K562 (cell line): ENCODE results near the gene NELL1.

Source experiments
- ELF1 ChIP-seq: fragments of 200-800 bp; sonication (Bioruptor generic); IDR thresholded peaks from 2 replicates; pipeline ENCODE4 v1.6.1; 2016; ENCODE audit warnings: missing genetic modification characterization, missing compliant biosample characterization
- GABPB1 ChIP-seq: sonication (generic); formaldehyde crosslinking; IDR thresholded peaks from 2 replicates; pipeline ENCODE4 v1.8.0; 2022; ENCODE audit warnings: mild to moderate bottlenecking, missing genetic modification reagents
- NR2C2 ChIP-seq, 2 experiments: fragments of 200-800 bp in 1 of 2; sonication (Bioruptor generic) in 1 of 2; sonication (generic) in 1 of 2; formaldehyde crosslinking in 1 of 2; IDR thresholded peaks; 2 replicates each; pipeline versions ENCODE4 v1.6.1 to v1.8.0; 2016 to 2022; ENCODE audit warnings: mild to moderate bottlenecking in 1 of 2, missing compliant biosample characterization in 1 of 2, missing genetic modification characterization in 1 of 2, missing genetic modification reagents in 1 of 2
- POLR2A ChIP-seq: fragments of 450-650 bp; conservative IDR thresholded peaks from 2 replicates; pipeline ENCODE4 v1.6.1; 2016
- SAFB2 ChIP-seq: fragments of 200-400 bp; formaldehyde crosslinking; IDR thresholded peaks from 2 replicates; pipeline ENCODE4 v1.6.1; 2018; ENCODE audit warnings: borderline replicate concordance, low read length, low read depth, moderate library complexity; ENCODE audit not compliant: severe bottlenecking
- ZNF24 ChIP-seq: fragments of 450-650 bp; IDR thresholded peaks from 2 replicates; pipeline ENCODE4 v1.6.1; 2016
- ZNF347 ChIP-seq: fragments of 450-650 bp; formaldehyde crosslinking; IDR thresholded peaks from 2 replicates; pipeline ENCODE4 v1.4.0; 2020; ENCODE audit warnings: low read depth, mild to moderate bottlenecking, moderate library complexity
- TF ChIP-seq, protein P1 (sequence below): sonication (generic); formaldehyde crosslinking; IDR thresholded peaks from 2 replicates; pipeline ENCODE4 v1.9.0; 2022; ENCODE audit warnings: mild to moderate bottlenecking, missing genetic modification reagents
- TF ChIP-seq, protein P2 (sequence below), 2 experiments: fragments of 450-650 bp in 1 of 2; sonication (generic) in 1 of 2; formaldehyde crosslinking in 1 of 2; IDR thresholded peaks; 2 replicates each; pipeline versions ENCODE4 v1.7.1 to v1.9.0; 2016 to 2022; ENCODE audit warnings: inconsistent platforms in 1 of 2, mild to moderate bottlenecking in 1 of 2, missing genetic modification reagents in 1 of 2
- TF ChIP-seq, protein P3 (sequence below): sonication (generic); formaldehyde crosslinking; IDR thresholded peaks from 2 replicates; pipeline ENCODE4 v1.8.1; 2022; ENCODE audit warnings: missing genetic modification reagents
- TF ChIP-seq, protein P4 (sequence below): fragments of 450-650 bp; formaldehyde crosslinking; IDR thresholded peaks from 2 replicates; pipeline ENCODE4 v1.4.0; 2020; ENCODE audit warnings: mild to moderate bottlenecking, moderate library complexity

DNA sequence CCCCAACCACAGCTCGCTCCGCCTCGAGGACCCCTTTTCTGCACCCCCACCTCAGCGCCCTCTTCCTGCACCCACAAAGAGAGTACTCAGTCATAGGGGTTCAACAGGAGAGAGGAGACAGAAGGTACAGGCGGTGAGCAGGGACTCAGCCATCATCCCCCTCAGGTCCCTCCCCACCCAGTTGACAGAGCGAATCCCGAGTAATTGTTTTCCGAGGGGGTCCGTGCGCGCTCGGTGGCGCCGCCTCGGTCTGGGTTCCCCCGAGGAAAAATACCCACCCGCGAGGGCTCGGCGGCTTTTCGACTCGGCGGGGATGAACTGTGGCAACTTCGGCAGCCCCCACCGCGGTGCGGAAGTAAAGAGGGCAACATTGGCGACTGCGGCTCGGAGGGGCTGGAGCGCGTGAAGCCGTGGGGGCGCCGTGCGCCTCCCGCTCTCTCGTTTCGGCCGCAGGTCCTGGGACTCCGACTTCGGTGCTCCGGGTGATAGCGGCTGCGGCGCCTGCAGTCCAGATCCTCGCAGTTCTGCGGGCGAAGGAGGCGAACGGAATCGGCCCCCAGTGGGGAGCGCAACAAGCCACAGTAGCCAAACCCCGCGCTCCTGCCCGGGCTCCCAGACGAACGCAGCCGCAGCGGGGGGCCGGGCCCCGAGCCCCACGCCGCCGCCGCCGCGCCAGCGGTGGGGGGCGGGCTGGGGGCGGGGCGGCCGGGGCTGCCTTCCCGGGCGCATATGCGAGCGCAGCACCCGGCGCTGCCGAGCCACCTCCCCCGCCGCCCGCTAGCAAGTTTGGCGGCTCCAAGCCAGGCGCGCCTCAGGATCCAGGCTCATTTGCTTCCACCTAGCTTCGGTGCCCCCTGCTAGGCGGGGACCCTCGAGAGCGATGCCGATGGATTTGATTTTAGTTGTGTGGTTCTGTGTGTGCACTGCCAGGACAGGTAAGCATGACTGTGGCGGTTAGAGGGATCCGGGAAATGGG, at the start of gene NELL1:
- TF ChIP-seq POLR2A = no peak
- no peak for TF ChIP-seq ZNF347 (CRISPR knock-in tag)
- TF ChIP-seq ELF1 (tag) = no peak
- TF ChIP-seq NR2C2 (CRISPR knock-in tag; IDR thresholded peaks at IDR 0.05) = no peak
- TF ChIP-seq NR2C2 (tag; IDR thresholded peaks at IDR 0.05) = no peak
- TF ChIP-seq, protein P1, sequence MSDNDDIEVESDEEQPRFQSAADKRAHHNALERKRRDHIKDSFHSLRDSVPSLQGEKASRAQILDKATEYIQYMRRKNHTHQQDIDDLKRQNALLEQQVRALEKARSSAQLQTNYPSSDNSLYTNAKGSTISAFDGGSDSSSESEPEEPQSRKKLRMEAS = no peak
- TF ChIP-seq, protein P2, sequence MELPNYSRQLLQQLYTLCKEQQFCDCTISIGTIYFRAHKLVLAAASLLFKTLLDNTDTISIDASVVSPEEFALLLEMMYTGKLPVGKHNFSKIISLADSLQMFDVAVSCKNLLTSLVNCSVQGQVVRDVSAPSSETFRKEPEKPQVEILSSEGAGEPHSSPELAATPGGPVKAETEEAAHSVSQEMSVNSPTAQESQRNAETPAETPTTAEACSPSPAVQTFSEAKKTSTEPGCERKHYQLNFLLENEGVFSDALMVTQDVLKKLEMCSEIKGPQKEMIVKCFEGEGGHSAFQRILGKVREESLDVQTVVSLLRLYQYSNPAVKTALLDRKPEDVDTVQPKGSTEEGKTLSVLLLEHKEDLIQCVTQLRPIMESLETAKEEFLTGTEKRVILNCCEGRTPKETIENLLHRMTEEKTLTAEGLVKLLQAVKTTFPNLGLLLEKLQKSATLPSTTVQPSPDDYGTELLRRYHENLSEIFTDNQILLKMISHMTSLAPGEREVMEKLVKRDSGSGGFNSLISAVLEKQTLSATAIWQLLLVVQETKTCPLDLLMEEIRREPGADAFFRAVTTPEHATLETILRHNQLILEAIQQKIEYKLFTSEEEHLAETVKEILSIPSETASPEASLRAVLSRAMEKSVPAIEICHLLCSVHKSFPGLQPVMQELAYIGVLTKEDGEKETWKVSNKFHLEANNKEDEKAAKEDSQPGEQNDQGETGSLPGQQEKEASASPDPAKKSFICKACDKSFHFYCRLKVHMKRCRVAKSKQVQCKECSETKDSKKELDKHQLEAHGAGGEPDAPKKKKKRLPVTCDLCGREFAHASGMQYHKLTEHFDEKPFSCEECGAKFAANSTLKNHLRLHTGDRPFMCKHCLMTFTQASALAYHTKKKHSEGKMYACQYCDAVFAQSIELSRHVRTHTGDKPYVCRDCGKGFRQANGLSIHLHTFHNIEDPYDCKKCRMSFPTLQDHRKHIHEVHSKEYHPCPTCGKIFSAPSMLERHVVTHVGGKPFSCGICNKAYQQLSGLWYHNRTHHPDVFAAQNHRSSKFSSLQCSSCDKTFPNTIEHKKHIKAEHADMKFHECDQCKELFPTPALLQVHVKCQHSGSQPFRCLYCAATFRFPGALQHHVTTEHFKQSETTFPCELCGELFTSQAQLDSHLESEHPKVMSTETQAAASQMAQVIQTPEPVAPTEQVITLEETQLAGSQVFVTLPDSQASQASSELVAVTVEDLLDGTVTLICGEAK (IDR thresholded peaks at IDR 0.05) = no peak
- TF ChIP-seq, protein P2 (CRISPR knock-in tag; IDR thresholded peaks at IDR 0.05) = no peak
- TF ChIP-seq SAFB2 = no peak
- TF ChIP-seq GABPB1 = no peak
- TF ChIP-seq, protein P3, sequence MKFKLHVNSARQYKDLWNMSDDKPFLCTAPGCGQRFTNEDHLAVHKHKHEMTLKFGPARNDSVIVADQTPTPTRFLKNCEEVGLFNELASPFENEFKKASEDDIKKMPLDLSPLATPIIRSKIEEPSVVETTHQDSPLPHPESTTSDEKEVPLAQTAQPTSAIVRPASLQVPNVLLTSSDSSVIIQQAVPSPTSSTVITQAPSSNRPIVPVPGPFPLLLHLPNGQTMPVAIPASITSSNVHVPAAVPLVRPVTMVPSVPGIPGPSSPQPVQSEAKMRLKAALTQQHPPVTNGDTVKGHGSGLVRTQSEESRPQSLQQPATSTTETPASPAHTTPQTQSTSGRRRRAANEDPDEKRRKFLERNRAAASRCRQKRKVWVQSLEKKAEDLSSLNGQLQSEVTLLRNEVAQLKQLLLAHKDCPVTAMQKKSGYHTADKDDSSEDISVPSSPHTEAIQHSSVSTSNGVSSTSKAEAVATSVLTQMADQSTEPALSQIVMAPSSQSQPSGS = no peak
- TF ChIP-seq, protein P4, sequence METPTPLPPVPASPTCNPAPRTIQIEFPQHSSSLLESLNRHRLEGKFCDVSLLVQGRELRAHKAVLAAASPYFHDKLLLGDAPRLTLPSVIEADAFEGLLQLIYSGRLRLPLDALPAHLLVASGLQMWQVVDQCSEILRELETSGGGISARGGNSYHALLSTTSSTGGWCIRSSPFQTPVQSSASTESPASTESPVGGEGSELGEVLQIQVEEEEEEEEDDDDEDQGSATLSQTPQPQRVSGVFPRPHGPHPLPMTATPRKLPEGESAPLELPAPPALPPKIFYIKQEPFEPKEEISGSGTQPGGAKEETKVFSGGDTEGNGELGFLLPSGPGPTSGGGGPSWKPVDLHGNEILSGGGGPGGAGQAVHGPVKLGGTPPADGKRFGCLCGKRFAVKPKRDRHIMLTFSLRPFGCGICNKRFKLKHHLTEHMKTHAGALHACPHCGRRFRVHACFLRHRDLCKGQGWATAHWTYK (CRISPR knock-in tag) = no peak
- no peak for TF ChIP-seq ZNF24
